Limb (tissue), 2 donors: ENCODE data around the gene FEZF1.

Source experiments
- DNase-seq, 2 donors: peaks; one replicate each; pipeline ENCODE4 v3.0.0-alpha.2; 2016; ENCODE audit errors: extremely low spot score in 2 of 2

FEZF1 gene

DNA sequence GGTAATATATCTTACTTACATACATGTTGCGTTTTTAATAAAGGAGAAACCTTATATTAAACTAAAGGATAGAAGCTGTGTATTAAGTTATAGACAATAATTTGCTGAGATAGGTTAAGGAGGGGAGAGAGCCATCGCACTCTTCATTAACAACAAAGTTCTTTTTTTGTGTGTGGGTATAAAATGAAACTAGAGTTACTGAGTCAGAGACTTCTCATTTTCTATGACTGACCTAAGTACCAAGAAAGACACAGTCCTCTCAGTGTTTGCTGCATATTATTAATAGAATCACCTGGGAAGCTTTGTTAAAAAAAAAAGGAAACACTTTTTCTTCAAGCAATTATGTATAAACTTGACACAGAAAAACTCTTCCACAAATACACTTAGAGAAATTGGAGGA is 31.4 kb downstream of the FEZF1 start:
- no peak for DNase-seq

DNA sequence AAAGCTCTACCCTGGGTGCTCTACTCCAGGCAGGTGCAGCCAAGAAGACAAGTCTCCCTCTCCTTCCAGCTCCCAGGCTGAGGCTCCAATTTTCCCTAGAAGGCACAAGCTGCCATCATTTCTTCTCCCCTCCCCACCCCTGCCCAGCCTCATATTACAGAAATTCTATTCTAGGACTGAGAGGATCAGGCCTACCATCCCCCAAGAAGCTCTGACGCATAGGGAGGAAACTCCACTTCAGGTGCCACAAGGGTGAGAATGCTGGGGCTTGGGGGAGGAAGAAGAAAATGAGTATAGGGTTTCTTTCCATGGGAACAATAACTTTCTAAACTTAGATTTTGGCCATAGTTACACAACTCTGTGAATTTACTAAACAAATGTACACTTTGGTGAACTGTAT is 35.3 kb downstream of the FEZF1 start:
- DNase-seq: no peak

DNA sequence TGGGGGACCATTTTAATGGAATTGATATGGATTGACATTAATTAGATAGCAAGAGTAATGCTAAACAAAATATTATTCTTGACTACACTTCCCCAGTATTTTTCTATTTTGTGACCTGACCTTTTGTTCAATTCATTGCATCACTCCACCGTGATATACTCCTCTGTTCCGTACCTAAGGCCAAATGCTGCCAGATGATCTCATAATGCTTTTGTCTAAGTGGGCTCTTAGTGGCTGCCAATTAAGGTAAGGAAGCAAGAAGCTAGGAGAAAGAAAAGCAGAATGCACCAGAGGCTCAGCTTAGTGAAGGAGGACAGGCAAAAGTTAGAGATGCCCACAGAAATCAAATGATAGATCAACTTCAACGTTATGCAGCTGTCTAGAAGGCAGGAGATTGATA is 36.4 kb downstream of the FEZF1 start:
- DNase-seq: no peak

DNA sequence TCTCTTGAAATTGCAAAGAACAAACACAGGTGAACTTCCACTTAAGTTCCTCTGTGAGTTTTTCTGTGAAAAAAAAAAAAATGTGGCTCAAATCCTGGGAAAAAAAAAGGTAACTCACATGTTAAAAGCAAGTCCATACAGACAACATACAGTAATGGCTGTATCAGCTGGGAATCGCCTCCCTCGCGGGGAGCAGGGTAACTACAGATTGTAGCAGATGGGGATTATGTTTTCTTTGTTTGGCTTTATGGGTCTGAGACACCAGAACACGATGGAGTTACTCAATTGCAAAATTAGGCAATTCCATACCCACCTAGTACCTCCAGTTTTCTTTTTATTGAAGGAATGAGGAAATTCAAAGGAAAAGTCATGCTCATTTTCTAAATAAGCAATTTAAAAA is 42.3 kb downstream of the FEZF1 start:
- no peak for DNase-seq

DNA sequence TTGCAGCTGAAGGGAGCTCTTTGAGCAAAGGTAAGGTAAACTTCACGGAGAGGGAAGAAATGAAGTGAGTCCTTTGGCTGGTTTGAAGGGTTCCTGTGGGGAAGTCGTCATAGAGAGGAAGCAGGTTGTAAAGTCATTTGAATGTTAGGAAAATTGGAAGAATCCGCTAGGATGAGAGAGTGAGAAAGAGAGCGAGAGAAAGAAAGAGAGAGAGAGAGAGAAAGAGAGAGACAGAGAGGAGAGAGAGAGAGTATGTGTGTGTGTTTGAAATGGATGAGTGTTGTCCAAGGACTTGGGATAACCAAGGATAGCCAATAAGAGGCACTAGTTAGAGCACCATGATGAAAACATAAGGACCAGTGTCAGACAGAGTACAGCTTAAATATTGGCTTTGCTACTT is 43.1 kb downstream of the FEZF1 start:
- no peak for DNase-seq

DNA sequence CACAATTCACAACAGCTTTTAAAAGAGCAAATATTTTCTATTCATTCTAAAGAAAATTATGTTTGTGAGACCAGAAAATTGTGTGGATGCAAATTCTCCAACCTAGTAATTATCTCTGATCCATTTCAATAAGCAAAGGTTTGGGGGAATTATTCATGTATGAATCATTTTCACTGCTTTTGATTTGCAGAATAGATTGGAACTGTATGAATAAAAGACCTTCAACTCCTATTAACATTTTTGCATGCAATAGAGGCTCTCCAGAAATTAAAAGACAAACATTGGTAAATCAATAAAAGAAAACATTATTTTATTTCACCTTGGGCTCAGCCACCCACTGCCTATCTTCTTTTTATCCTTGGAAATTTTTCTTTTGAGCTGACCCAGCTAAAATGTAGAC is 43.5 kb downstream of the FEZF1 start:
- no peak for DNase-seq

DNA sequence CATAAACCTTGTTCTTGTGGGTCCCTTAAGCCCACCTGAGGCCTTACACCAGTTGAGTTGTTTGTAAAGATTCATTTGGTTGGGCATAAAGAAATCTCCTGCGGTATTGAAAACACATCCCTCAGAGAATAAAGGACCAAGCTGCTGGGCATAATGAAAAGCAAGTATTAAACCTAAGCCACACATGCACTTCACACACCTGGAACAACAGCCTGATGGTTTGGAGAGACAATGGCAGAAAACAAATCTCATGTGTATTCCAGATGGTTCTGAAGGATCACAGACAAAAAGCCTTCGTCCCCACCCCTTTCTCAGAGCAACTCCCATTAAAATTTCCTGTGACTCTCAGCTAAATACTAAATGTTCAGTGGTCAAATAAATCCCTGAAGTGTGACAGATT is 44.2 kb downstream of the FEZF1 start:
- no peak for DNase-seq

DNA sequence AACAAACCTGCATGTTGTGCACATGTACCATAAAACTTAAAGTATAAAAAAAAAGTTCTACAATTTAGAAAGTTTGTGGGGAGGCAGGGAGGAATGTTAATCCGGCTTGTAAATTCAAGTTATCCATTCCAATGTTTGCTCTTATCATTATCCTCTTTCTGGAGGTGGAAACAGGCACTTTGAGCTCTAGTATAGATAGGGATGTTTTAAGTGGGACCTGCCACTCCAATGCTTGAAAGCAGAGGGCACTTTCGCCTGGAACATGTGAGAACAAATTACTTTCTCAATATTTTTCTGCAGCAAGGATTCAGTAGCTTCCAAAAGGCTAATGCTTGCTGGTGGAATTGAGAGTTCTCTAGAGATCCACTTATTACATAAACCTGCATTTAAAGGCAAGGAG is 45.6 kb downstream of the FEZF1 start:
- no peak for DNase-seq

DNA sequence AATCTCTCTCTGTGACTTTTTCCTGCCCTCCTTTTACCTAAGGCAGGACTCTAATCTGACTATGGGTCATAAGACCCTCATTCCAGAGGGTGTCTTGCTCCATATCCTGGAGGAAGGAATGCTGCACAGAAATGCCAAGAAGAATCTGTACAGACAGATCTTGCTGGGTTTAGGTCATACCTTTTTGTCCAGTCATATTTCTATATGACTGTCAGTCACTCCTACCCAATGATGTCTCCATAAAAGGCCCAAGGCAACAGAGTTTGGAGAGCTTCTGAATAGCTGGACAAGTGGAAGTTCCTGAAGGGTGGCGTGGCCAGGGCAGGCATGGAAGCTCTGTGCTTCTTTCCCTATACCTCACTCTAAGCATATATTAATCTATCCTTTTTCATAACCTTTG is 47.5 kb downstream of the FEZF1 start:
- DNase-seq: no peak

DNA sequence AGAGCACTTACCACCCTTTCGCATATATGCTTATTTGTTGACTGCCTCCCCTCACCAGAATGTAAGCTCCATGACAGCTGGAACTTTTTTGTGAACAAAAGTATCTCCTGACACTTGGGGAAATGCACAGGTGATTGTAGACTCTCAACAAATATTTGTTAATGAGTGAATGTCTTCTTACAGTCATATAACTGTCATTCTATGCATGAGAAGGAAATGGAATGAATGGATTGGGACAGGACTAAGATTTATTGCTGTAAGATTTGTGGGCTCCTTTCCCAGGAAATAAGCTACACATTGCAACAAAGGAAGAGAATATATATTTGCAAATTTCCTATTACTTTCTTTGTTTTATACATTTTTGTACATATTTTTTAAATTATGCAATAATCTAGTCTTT is 48.5 kb downstream of the FEZF1 start:
- DNase-seq: no peak

DNA sequence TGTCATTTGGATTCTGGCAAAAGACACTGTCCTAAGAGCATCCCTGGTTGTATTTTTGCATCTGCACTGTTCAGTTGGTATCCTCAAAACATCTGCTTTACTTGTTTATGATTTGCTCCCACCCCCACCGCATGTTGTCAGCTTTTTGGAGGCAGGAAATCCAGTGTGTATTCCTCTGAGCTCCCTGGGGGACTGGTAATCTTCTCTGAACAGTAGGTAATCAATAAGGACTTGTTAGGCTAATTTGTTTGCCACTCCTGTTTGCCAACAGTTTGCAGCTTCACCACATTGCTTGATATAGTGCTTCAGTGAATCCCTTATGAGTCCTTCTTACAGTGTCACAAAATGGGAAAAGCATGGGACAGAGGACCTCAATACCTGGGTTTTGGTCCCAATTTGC is 49.1 kb downstream of the FEZF1 start:
- DNase-seq: no peak
